GM12891 (cell line): ENCODE results near the gene KRTAP9-4.

ENCODE experiments used
- POLR2A ChIP-seq: IDR thresholded peaks from 2 replicates; pipeline ENCODE4 v1.6.1; 2011; ENCODE audit warnings: low read depth, low read length, control low read depth
- POLR2AphosphoS5 ChIP-seq: IDR thresholded peaks from 2 replicates; pipeline ENCODE4 v1.6.1; 2011; ENCODE audit warnings: low read depth, low read length, control low read depth
- TAF1 ChIP-seq: IDR thresholded peaks from 2 replicates; pipeline ENCODE4 v1.6.1; 2011; ENCODE audit warnings: low read depth, low read length, control low read depth

GRCh38 chr17:41264599-41264998 is 15.1 kb downstream of the KRTAP9-4 start:
- TF ChIP-seq POLR2AphosphoS5 (no peak), POLR2A (no peak), TAF1 (no peak)
